Glutamatergic neuron (in vitro differentiated cells): ENCODE results near the gene OTUD3. TPM values are rescaled to one million over a fixed set of nuclear protein-coding genes. Genes with fewer than 3 reads are reported as not detected.

Experiments used
- DNase-seq: peaks from one replicate; pipeline ENCODE4 v3.0.0; 2022
- H3K27ac Mint-ChIP-seq: one replicate; pipeline ENCODE4 v1.8.0; 2020; ENCODE audit warnings: mild to moderate bottlenecking, mixed read lengths, inconsistent platforms; ENCODE audit not compliant: unreplicated experiment
- H3K27me3 Mint-ChIP-seq: one replicate; pipeline ENCODE4 v1.8.0; 2020; ENCODE audit warnings: mild to moderate bottlenecking, moderate library complexity, mixed read lengths, inconsistent platforms; ENCODE audit not compliant: unreplicated experiment
- H3K36me3 Mint-ChIP-seq: one replicate; pipeline ENCODE4 v1.8.0; 2020; ENCODE audit warnings: mild to moderate bottlenecking, mixed read lengths, inconsistent platforms; ENCODE audit not compliant: unreplicated experiment
- H3K4me1 Mint-ChIP-seq: one replicate; pipeline ENCODE4 v1.8.0; 2020; ENCODE audit warnings: mild to moderate bottlenecking, low read depth, mixed read lengths, inconsistent platforms; ENCODE audit not compliant: unreplicated experiment
- H3K4me3 Mint-ChIP-seq: one replicate; pipeline ENCODE4 v1.8.0; 2020; ENCODE audit warnings: mild to moderate bottlenecking, mixed read lengths, inconsistent platforms; ENCODE audit not compliant: unreplicated experiment
- H3K9me3 Mint-ChIP-seq: one replicate; pipeline ENCODE4 v1.8.0; 2020; ENCODE audit warnings: mild to moderate bottlenecking, moderate library complexity, mixed read lengths, inconsistent platforms; ENCODE audit not compliant: unreplicated experiment
- total RNA-seq: library from RNA; stranded (reverse); fragmentation: NEBNext Ultra II Directional; extraction: Animal tissue kit (Norgen Biotek cat#: 25700); gene quantifications from one replicate; pipeline ENCODE4 v1.2.1, GENCODE V29; 2021; ENCODE audit not compliant: unreplicated experiment
- TF ChIP-seq, protein P1 (sequence below): fragments of 200-600 bp; sonication (generic); IDR thresholded peaks from one replicate; pipeline ENCODE4 v1.5.0; 2021; ENCODE audit not compliant: partially characterized antibody, unreplicated experiment

The OTUD3 gene
- total RNA-seq, 1 donor from 2014 or later = 11.4 TPM

DNA sequence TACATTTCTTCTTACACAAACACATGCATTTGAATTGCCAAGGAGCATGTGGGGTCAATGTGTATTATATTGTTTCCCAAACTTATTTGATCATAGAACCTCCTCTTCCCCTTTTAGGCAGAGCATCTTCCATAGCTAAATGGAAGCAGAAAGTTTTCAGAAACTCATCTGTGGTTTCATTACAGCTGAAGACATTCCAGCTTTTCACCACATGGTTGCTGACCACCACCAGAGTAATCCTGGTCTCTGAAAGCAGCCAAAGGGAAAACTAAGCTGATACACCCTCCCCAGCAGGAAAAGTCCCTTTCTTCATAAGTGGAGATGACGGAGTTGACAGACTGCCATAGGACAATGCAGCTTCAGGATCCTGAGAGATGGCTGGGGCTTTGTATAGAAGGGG, 30.2 kb upstream of the OTUD3 start:
- Mint-ChIP-seq H3K27me3 (no peaks in the 10 kb centered on the region), H3K4me1 (no peaks in the 10 kb centered on the region), H3K27ac (no peak overlapping the region), H3K4me3 (no peak overlapping the region), H3K36me3 (no peaks in the 10 kb centered on the region), H3K9me3 (no peaks in the 10 kb centered on the region)
- no peak for DNase-seq
- TF ChIP-seq, protein P1, sequence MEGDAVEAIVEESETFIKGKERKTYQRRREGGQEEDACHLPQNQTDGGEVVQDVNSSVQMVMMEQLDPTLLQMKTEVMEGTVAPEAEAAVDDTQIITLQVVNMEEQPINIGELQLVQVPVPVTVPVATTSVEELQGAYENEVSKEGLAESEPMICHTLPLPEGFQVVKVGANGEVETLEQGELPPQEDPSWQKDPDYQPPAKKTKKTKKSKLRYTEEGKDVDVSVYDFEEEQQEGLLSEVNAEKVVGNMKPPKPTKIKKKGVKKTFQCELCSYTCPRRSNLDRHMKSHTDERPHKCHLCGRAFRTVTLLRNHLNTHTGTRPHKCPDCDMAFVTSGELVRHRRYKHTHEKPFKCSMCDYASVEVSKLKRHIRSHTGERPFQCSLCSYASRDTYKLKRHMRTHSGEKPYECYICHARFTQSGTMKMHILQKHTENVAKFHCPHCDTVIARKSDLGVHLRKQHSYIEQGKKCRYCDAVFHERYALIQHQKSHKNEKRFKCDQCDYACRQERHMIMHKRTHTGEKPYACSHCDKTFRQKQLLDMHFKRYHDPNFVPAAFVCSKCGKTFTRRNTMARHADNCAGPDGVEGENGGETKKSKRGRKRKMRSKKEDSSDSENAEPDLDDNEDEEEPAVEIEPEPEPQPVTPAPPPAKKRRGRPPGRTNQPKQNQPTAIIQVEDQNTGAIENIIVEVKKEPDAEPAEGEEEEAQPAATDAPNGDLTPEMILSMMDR = no peak

DNA sequence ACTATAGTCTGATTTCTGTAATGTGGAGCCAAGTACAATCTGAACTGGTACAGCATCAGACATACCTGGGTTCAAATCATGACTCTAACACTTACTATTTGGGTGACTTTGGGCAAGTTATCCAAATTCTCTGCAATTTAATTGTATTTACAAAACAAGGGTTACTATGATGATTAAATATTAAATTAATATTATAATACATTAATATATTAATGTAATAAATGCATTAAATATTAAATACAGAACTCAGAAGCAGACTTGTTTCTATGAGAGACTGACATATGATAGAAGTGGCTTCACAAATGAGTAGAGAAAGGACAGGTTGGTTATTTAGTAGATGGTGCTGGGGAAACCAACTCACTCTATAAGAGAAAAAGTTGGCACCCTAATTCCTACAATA, 27.3 kb upstream of the OTUD3 start:
- no peak overlapping the region for H3K4me3 Mint-ChIP-seq
- TF ChIP-seq, protein P1 = no peak
- H3K27ac Mint-ChIP-seq = no peak overlapping the region
- no peaks in the 10 kb centered on the region for H3K27me3 Mint-ChIP-seq
- DNase-seq = no peak
- H3K36me3 Mint-ChIP-seq = no peaks in the 10 kb centered on the region
- H3K9me3 Mint-ChIP-seq = no peaks in the 10 kb centered on the region
- no peaks in the 10 kb centered on the region for H3K4me1 Mint-ChIP-seq

DNA sequence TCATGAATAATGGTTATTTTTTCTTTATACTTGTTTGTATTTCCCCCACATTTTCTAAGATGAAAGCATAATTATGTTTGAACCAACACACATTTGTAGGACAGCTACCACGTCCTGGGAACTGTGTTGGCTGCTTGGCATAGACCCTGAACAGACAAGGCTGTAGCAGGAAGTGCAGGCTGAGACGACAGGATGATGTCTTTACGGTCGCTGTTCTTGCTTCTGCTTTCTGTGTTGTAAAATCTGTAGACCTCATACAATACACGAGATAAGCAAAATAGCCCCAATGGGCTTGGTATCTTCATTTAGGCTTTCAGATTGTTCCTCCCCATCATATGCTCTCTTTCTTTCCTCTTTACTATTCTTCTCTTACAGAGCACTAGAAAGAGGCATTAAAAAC, 23.3 kb upstream of the OTUD3 start:
- Mint-ChIP-seq H3K9me3 (no peaks in the 10 kb centered on the region), H3K36me3 (no peaks in the 10 kb centered on the region), H3K27ac (no peak overlapping the region), H3K4me3 (no peak overlapping the region), H3K27me3 (no peaks in the 10 kb centered on the region), H3K4me1 (no peaks in the 10 kb centered on the region)
- TF ChIP-seq, protein P1 = no peak
- no peak for DNase-seq

DNA sequence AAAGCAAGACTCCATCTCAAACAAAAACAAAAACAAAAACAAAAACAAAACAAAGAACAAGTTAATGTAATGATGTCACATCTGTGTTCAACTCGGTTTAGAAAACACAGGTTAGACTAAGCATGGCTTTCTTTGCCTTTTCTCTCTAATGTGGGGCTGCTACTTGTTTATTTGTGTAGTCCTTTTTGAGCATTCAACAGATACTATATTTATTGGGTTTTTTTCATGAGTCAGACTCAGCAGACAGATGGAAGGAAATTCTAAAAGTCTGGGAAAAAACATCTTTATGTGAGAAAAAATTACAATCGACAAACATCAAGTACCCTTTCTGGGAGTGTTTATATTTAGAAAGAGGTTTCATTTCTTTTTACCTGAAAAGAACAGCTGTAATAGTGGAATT, 22.3 kb upstream of the OTUD3 start:
- TF ChIP-seq, protein P1 = no peak
- no peaks in the 10 kb centered on the region for H3K4me1 Mint-ChIP-seq
- no peaks in the 10 kb centered on the region for H3K9me3 Mint-ChIP-seq
- DNase-seq = no peak
- H3K27ac Mint-ChIP-seq = no peak overlapping the region
- H3K4me3 Mint-ChIP-seq = no peak overlapping the region
- no peaks in the 10 kb centered on the region for H3K27me3 Mint-ChIP-seq
- H3K36me3 Mint-ChIP-seq = no peaks in the 10 kb centered on the region

DNA sequence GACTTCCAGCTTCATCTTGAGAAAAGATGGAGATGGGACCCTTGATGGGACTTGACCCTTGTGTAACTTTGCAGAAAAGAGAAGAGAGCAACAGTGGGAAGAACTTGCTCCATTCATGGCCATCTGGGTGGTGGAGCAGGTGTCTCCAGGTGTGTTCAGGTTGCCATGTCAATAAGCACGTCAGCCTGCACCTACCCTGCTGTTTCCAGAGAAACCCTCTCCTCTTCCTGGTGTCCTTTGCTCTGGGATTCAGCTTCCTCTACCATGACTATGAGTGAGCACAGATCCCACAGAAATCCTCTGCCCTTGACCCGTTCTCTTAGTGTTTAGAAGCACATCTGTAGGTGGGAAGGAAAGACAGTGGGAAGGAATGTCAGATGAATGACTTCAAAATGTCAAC, 21.8 kb upstream of the OTUD3 start:
- Mint-ChIP-seq H3K4me1 (no peaks in the 10 kb centered on the region), H3K27ac (no peak overlapping the region), H3K36me3 (no peaks in the 10 kb centered on the region), H3K9me3 (no peaks in the 10 kb centered on the region), H3K27me3 (no peaks in the 10 kb centered on the region), H3K4me3 (no peak overlapping the region)
- TF ChIP-seq, protein P1 = no peak
- no peak for DNase-seq
